MCF 10A (cell line): ENCODE results near the gene FGF18. TPM values are rescaled to one million over a fixed set of nuclear protein-coding genes. Genes with fewer than 3 reads are reported as not detected.

Experiments used
- BruUV-seq: library from RNA; stranded (reverse); fragments of 400-500 nt; replicated peaks from 2 replicates; lab custom pipeline; 2021; lab: Mats Ljungman, UMichigan
- CTCF ChIA-PET: fragments of 300-600 bp; sonication (Branson Sonifier 250); formaldehyde crosslinking; extraction: SDS; loops from one replicate; lab custom pipeline; 2021; ENCODE audit warnings: antibody characterized with exemption, inconsistent platforms; lab: Yijun Ruan, JAX
- POLR2A ChIA-PET: fragments of 300-600, 350-650 bp; sonication (Branson Sonifier 250); formaldehyde crosslinking; extraction: SDS; loops from one replicate; lab custom pipeline; 2020; ENCODE audit warnings: antibody characterized with exemption, inconsistent platforms; lab: Yijun Ruan, JAX
- DNase-seq: peaks from one replicate; pipeline ENCODE4 v3.0.0-alpha.2; 2018; ENCODE audit not compliant: unreplicated experiment
- H3K27ac Mint-ChIP-seq: one replicate; pipeline ENCODE4 v1.8.0; 2022; ENCODE audit warnings: mild to moderate bottlenecking, low read depth, mixed read lengths; ENCODE audit not compliant: unreplicated experiment
- H3K27me3 Mint-ChIP-seq: one replicate; pipeline ENCODE4 v1.8.0; 2022; ENCODE audit warnings: mixed read lengths; ENCODE audit not compliant: insufficient read depth, unreplicated experiment
- H3K36me3 Mint-ChIP-seq: one replicate; pipeline ENCODE4 v1.8.0; 2022; ENCODE audit warnings: mild to moderate bottlenecking, moderate library complexity, mixed read lengths; ENCODE audit not compliant: insufficient read depth, unreplicated experiment
- H3K4me1 Mint-ChIP-seq: one replicate; pipeline ENCODE4 v1.8.0; 2022; ENCODE audit warnings: mixed read lengths; ENCODE audit not compliant: insufficient read depth, unreplicated experiment
- H3K4me3 Mint-ChIP-seq: one replicate; pipeline ENCODE4 v1.8.0; 2022; ENCODE audit warnings: mild to moderate bottlenecking, moderate library complexity, mixed read lengths; ENCODE audit not compliant: unreplicated experiment
- H3K9me3 Mint-ChIP-seq: one replicate; pipeline ENCODE4 v1.8.0; 2022; ENCODE audit warnings: mixed read lengths; ENCODE audit not compliant: unreplicated experiment
- intact Hi-C: fragments of 100-400 bp; cut with micrococcal nuclease; formaldehyde crosslinking; loops from 2 replicates; pipeline ENCODE4 v1.14.1; 2022
- total RNA-seq: library from RNA; stranded (reverse); gene quantifications from 2 replicates; pipeline ENCODE4 v1.2.3, GENCODE V29; 2022
- TF ChIP-seq, protein P1 (sequence below): fragments of 200-600 bp; IDR thresholded peaks from one replicate; pipeline ENCODE4 v1.8.0; 2022; ENCODE audit warnings: antibody characterized with exemption, mild to moderate bottlenecking; ENCODE audit not compliant: unreplicated experiment

The FGF18 gene
- total RNA-seq, 1 experiment from 2014 or later: not detected

DNA sequence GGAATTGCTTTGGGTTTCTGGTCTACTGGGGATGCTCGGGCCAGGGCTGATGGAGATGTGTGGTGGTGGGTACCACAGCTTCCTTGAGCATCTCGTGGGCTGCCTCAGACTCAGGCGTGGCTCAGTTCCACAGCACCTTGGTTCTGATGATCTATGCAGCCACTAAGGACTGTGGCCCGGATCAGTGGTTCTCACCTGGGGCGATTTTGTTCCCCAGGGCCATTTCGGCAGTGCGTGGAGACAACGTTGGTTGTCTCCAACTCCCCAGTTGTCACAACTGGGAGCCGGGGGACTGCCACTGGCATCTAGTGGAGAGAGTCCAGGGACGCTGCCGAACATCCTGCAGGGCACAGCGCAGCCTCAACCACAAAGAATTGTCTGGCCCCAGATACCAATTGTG lies 47.7 kb downstream of the FGF18 start:
- no peak overlapping the region for H3K27ac Mint-ChIP-seq
- no peaks in the 10 kb centered on the region for H3K9me3 Mint-ChIP-seq
- no peaks in the 10 kb centered on the region for H3K36me3 Mint-ChIP-seq
- ChIA-PET CTCF (no interaction called here), POLR2A (no interaction called here)
- peaks cover 22% of the 10 kb centered on the region for H3K27me3 Mint-ChIP-seq
- DNase-seq: no peak
- no peak overlapping the region for H3K4me3 Mint-ChIP-seq
- no peaks in the 10 kb centered on the region for H3K4me1 Mint-ChIP-seq
- BruUV-seq: no TSS peak
- intact Hi-C loops: no loop called here
- TF ChIP-seq, protein P1, sequence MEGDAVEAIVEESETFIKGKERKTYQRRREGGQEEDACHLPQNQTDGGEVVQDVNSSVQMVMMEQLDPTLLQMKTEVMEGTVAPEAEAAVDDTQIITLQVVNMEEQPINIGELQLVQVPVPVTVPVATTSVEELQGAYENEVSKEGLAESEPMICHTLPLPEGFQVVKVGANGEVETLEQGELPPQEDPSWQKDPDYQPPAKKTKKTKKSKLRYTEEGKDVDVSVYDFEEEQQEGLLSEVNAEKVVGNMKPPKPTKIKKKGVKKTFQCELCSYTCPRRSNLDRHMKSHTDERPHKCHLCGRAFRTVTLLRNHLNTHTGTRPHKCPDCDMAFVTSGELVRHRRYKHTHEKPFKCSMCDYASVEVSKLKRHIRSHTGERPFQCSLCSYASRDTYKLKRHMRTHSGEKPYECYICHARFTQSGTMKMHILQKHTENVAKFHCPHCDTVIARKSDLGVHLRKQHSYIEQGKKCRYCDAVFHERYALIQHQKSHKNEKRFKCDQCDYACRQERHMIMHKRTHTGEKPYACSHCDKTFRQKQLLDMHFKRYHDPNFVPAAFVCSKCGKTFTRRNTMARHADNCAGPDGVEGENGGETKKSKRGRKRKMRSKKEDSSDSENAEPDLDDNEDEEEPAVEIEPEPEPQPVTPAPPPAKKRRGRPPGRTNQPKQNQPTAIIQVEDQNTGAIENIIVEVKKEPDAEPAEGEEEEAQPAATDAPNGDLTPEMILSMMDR: no peak

GRCh38 chr5:171469326-171469725 lies 49.9 kb downstream of the FGF18 start:
- intact Hi-C loops: no loop called here
- H3K36me3 Mint-ChIP-seq: no peaks in the 10 kb centered on the region
- POLR2A ChIA-PET: no interaction called here

DNA sequence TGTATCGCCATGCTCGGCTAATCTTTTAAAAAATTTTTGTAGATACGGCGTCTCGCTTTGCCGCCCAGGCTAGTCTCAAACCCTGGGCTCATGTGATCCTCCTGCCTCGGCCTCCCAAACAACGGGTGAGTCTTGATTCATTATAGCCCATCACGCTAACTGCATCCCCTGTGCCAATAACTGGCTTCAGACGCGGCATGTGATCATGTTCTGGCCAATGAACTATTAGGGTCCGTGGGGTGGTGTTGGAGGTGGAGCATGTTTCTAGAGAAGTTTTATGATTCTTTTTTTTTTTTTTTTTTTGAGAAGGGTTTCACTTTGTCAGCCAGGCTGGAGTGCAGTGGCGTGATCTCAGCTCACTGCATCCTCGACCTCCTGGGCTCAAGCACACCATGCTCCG lies 51.0 kb downstream of the FGF18 start:
- H3K36me3 Mint-ChIP-seq: no peaks in the 10 kb centered on the region
- H3K27ac Mint-ChIP-seq: no peak overlapping the region
- CTCF ChIA-PET: interaction anchor here (0.9 to 1.5 kb wide), 3 partner anchors 13 to 441 kb away, joined by 3 to 19 read pairs (median 3); no protein-coding TSS in a partner anchor
- BruUV-seq: no TSS peak
- POLR2A ChIA-PET: interaction anchor here (1.0 kb wide), 1 partner anchor 17 kb away, joined by 3 read pairs; no protein-coding TSS in a partner anchor
- H3K9me3 Mint-ChIP-seq: no peaks in the 10 kb centered on the region
- DNase-seq: no peak
- intact Hi-C loops: no loop called here
- no peaks in the 10 kb centered on the region for H3K4me1 Mint-ChIP-seq
- TF ChIP-seq, protein P1: no peak
- H3K27me3 Mint-ChIP-seq: peaks cover 8% of the 10 kb centered on the region
- no peak overlapping the region for H3K4me3 Mint-ChIP-seq

More at GRCh38 chr5:171469326-171469725, 49.9 kb downstream of the FGF18 start:
- Mint-ChIP-seq H3K27ac (no peak overlapping the region), H3K4me3 (no peak overlapping the region), H3K9me3 (no peaks in the 10 kb centered on the region), H3K4me1 (no peaks in the 10 kb centered on the region), H3K27me3 (peaks cover 17% of the 10 kb centered on the region)
- no TSS peak for BruUV-seq
- CTCF ChIA-PET: no interaction called here
- DNase-seq: no peak
- TF ChIP-seq, protein P1: no peak

DNA sequence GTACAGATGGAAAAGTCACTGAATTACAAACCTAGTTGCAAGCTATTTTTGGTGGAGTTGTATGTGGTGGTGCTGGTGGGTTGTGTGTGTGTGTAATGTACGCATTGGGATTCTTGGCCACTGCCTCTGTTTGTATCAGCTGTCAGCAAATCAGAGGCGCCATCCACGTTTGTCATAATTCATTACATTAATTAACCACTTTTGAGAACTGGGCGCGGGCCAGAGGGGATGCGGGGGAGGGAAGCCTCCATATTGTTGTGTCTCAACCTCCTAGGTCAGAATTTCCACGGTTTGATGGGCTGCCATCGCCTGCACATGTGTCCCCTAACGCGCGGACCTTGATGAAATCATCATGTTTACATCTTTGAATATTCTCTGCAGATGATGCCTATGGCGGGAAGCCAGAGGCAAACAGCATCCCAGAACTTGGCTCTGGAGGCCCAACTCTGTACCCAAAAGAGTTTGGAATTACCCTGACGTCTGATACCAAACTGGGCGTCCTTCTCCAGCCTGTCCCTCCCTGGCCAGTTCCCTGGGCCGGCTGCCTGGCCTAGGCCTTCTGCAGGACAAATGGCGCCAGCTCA lies 54.9 kb downstream of the FGF18 start:
- Mint-ChIP-seq H3K4me3 (no peak overlapping the region), H3K27me3 (peaks cover 14% of the 10 kb centered on the region), H3K27ac (no peak overlapping the region), H3K9me3 (no peaks in the 10 kb centered on the region), H3K36me3 (no peaks in the 10 kb centered on the region), H3K4me1 (no peaks in the 10 kb centered on the region)
- no peak for DNase-seq
- ChIA-PET POLR2A (no interaction called here), CTCF (interaction anchor here (0.6 to 2.1 kb wide), 4 partner anchors 9 to 450 kb away, joined by 4 to 12 read pairs (median 5); no protein-coding TSS in a partner anchor)
- BruUV-seq: no TSS peak
- intact Hi-C loops: no loop called here
- TF ChIP-seq, protein P1: no peak
